Erythroblast (primary cell): ENCODE results near the gene HEG1.

Experiments used
- GATA1 ChIP-seq: IDR thresholded peaks from 2 replicates; pipeline ENCODE4 v1.6.1; 2011; ENCODE audit warnings: low read depth, mild to moderate bottlenecking, control low read depth, low read length, moderate library complexity
- POLR2A ChIP-seq: IDR thresholded peaks from 2 replicates; pipeline ENCODE4 v1.6.1; 2011; ENCODE audit warnings: mild to moderate bottlenecking, low read length

DNA sequence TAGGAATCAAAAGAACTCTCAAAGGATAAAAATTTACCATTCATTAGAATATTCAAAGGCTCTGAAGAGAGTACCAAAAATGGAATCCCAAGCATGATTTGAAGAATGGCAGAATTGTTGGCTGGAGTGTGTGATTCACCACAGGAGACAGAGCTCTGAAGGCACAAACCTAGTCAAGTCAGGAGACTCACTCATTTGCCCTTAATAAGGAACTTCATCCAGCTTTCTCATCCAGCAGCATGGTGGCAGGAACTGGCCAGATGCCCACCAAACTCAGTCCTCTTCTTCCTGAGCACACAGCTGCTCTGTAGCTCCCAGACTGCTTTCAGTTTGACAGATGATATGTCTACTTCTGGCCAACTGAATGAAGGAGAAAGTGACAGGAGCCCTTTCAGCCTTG lies 16.5 kb upstream of the HEG1 start:
- TF ChIP-seq POLR2A: no peak
- no peak for TF ChIP-seq GATA1
